HG03103 (cell line): ENCODE measurements around the gene TMPRSS13.

Source experiments
- ATAC-seq: cut with Tn5 transposase; IDR thresholded peaks from one replicate; pipeline ENCODE4 v1.9.1; 2021; ENCODE audit warnings: low read depth; ENCODE audit not compliant: unreplicated experiment

Gene TMPRSS13

GRCh38 chr11:117914991-117915618 lies 14.1 kb downstream of the TMPRSS13 start:
- ATAC-seq, result no peak

DNA sequence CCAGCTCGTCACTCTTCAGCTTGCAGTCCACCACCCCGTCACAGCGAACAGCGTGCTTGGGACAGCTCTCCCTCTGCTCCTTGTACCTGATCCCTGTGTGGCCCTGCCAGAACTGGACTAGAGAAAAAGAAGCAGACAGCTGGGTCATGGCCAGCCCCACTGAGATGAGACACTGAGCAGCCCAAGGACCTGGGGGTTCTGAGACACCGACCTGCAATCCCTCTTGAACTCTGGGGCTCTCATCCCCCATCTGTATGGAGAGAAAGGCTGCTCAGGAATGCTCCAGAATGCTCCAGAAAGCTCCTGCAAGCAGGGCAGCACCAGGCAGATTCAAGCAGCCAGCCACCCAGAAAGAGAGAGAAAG lies 14.8 kb downstream of the TMPRSS13 start:
- no peak for ATAC-seq

- no peak for ATAC-seq
These were observed 15.3 kb downstream of the TMPRSS13 start for GRCh38 chr11:117913736-117914397.

GRCh38 chr11:117912497-117912896 lies 16.7 kb downstream of the TMPRSS13 start:
- ATAC-seq, result no peak

DNA sequence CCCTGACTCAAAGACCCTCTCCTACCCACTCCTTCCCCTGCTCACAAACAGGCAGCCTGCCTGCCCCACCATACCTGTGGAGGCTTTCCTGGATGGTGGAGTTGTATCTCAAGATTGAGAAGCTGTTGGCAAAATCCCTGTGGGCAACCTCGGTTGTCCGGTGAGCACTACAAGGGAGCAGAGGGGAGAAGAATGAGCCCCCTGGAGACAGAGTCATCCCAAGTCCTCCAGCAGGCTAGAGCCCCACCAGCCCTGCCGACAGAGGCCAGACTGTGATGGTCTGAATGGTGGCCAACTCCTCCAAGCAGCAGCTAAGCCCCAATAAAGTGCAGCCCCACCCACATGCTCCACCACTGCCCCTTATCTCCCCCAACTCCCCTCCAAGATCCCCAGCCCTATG lies 17.5 kb downstream of the TMPRSS13 start:
- no peak for ATAC-seq

- ATAC-seq, result no peak
These were observed 18.1 kb downstream of the TMPRSS13 start for GRCh38 chr11:117910941-117911655.

DNA sequence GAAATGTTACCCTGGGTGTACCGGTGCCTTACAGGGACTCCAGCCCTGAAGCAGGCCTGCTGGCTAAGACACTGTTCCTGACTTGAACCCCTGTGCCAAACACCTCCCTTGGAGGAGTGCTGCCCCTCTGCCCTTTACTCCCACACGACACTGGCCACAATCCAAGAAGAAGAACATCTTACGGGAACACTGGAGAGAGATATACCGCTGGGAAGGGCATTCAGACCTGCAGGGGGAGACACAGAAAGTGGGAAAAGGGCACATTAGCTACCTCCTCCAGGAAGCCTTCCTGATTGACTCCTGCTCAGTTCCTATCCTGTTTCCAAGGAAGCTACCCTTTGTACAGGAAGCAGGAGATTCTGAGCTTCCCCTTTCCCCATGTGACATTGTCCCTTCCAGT lies 18.7 kb downstream of the TMPRSS13 start:
- no peak for ATAC-seq

DNA sequence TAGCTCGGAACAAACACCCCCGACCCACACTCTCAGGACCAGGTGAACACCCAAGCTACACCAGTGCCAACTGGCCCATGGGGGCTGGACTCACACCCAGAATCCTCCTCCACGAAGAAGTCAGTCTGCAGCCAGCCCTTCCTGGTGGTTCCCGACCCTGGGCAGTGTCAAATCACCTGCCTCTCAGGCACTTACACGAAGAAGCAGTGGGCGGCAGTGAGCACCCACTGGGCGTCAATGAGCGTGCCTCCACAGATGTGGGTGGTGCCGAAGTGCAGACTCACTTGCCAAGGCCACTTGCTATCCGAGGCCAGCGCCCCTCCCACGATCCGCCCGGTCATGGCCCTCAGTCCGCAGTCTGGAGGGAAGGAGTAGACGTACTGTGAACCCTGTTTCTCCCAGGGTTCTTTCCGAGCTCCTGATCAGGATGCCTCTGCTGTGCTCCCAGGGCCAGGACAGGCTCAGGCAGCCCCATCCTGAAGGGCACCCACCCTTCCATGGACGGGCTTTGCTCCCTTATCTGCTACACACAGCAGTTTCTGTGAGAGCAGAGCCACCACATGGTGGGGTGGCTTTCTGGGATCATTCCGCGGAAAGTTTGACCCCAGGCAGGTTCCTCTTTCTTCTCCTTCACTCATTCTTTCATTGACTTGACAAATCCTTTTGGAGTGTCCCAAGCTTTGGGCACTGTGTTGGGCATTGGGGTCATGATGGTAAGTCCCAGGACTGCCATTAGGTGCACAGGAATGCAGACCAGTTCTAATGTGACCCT lies 19.4 kb downstream of the TMPRSS13 start:
- ATAC-seq, result no peak

GRCh38 chr11:117908959-117909610 lies 20.1 kb downstream of the TMPRSS13 start:
- ATAC-seq, result no peak

GRCh38 chr11:117908109-117908895 lies 20.9 kb downstream of the TMPRSS13 start:
- ATAC-seq, result no peak

- ATAC-seq, result peak; percentile 46
These were observed 21.7 kb downstream of the TMPRSS13 start for GRCh38 chr11:117907276-117908108.

DNA sequence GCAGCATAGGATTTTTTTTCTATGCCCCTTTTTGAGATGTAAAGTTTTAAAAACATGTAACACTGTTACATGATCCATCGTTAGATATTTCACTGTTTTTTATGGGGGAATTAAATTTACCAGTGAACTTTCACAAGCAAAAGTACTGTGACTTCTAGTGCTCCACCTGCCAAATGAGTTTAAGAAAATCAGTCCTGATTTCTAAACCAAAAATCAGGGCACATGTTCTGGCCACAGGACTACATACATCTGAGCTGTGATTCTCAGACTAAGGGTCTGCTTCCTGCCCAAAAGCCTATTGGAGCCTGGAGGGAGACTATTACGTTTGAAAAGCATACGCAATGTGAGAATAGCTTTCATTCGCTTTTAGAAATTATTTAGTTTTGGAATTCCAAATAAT lies 22.5 kb downstream of the TMPRSS13 start:
- ATAC-seq, result no peak

DNA sequence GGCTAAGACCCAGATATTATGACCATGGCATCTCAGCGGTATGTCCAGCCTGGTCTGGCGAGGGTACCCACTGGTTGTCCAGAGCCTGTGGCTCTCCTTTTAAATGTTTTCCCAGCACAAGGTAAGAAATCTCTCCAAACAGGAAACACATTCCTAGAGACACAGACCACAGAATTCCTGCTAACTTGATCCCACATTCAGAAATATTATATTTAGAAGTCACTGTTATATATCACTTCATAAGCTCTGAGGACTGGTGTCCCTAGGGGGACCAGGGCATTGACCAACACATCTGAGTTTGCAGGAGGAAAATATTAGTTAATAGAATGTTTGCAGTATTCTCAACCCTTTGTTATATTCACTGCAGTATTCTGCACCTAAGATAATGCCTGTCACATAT lies 23.1 kb downstream of the TMPRSS13 start:
- no peak for ATAC-seq

DNA sequence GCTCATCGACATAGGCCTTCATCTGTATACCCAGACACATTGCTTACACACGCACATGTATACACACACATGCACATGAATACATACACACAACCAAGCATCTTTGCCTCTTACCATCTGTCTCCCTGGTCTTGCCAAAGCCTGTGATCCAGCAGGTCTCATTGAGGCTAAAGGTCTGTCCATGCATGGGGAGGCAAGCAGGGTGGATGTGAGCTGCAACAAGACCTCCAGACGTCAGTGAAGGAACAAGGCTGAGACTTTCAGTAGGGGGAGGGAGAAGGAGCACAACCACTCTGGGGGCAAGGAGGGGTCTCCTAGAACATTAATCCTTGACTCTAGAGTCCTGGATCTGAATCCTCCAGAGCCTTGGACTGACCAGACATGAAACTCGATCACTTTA lies 23.7 kb downstream of the TMPRSS13 start:
- no peak for ATAC-seq

GRCh38 chr11:117903505-117904382 lies 25.5 kb downstream of the TMPRSS13 start:
- no peak for ATAC-seq

GRCh38 chr11:117902001-117902845 lies 27.0 kb downstream of the TMPRSS13 start:
- no peak for ATAC-seq

DNA sequence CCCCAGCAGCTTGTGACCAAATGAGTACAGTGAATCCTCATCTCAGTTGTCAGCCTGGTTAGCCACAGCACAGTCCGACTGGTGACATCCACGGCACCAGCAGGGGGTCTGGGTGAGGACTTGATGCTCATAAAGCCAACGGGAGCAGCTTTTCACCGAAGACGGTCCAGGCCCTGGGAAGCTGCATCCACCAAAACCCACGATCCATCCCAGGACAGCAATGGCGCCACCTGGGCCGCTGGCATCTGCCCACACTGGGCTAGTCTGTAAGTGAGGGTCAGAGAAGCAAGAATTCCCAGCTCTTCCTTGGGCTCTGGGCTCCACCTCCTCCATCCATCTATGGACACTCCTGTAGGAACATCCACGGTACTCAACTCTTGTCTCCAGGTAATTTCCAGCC lies 27.6 kb downstream of the TMPRSS13 start:
- ATAC-seq, result no peak
